K562 (cell line): Measurements from ENCODE around the gene RNU6-1. TPM values are rescaled to one million over a fixed set of nuclear protein-coding genes. Genes with fewer than 3 reads are reported as not detected.
A peak's percentile ranks its signal among the peaks of the same experiment; 100 is the strongest.

Experiments
- ATAC-seq: fragments of 200-7000 bp; cut with Tn5 transposase; 3 replicates; pipeline ENCODE4 v1.9.1; 2020; ENCODE audit warnings: moderate library complexity
- BruUV-seq: library from RNA; stranded (reverse); fragments of 400-500 nt; replicated peaks from 2 replicates; lab custom pipeline; 2021; lab: Mats Ljungman, UMichigan
- CTCF ChIA-PET: fragments of 300-600 bp; formaldehyde crosslinking; extraction: SDS; loops from one replicate; lab custom pipeline; 2021; ENCODE audit warnings: low intra/inter-chr PET ratio; lab: Yijun Ruan, JAX
- POLR2A ChIA-PET: fragments of 300-600, 350-650 bp; sonication (Branson Sonifier 250); formaldehyde crosslinking; extraction: SDS; loops from one replicate; lab custom pipeline; 2021; ENCODE audit warnings: antibody characterized with exemption, inconsistent platforms; lab: Yijun Ruan, JAX
- DNase-seq, 4 experiments: peaks; one replicate each; pipeline versions ENCODE4 v3.0.0 to v3.0.0-alpha.2; 2011 to 2018; ENCODE audit warnings: low spot score in 3 of 4, mixed read lengths in 3 of 4; ENCODE audit errors: extremely low read depth in 1 of 4
- FAIRE-seq: peaks from 2 replicates; lab custom pipeline; 2011; peaks lifted over from hg19 to GRCh38; lab: Jason Lieb, UNC
- H2AFZ ChIP-seq: 2 replicates; pipeline ENCODE4 v1.6.0; 2011; ENCODE audit warnings: low read depth, low read length, control low read depth, inconsistent platforms
- H3K27ac ChIP-seq: fragments of 200-600 bp; 3 replicates; pipeline ENCODE4 v1.8.0; 2011; ENCODE audit warnings: low read depth, mild to moderate bottlenecking, control low read depth, inconsistent platforms, low read length, moderate library complexity, mixed read lengths; ENCODE audit errors: extremely low read depth
- H3K27me3 ChIP-seq, 2 experiments: fragments of 300-600 bp in 1 of 2; 2 replicates in 1 of 2; 3 replicates in 1 of 2; pipeline versions ENCODE4 v1.6.0 to v1.8.0; 2011; ENCODE audit warnings: inconsistent platforms in 2 of 2, low read length in 2 of 2, mild to moderate bottlenecking in 1 of 2, mixed read lengths in 1 of 2, moderate library complexity in 1 of 2; ENCODE audit not compliant: control insufficient read depth in 2 of 2, insufficient read depth in 2 of 2
- H3K36me3 ChIP-seq: fragments of 300-600 bp; 3 replicates; pipeline ENCODE4 v1.8.0; 2011; ENCODE audit warnings: mild to moderate bottlenecking, low read length, inconsistent platforms; ENCODE audit not compliant: control insufficient read depth, insufficient read depth
- H3K4me1 ChIP-seq, 2 experiments: fragments of 200-600 bp in 1 of 2; replicated peaks in 1 of 2; 2 replicates in 1 of 2; 3 replicates in 1 of 2; pipeline versions ENCODE4 v1.5.1 to v1.8.0; 2011; ENCODE audit warnings: inconsistent platforms in 2 of 2, low read length in 2 of 2, mild to moderate bottlenecking in 1 of 2, mixed read lengths in 1 of 2, moderate library complexity in 1 of 2; ENCODE audit not compliant: control insufficient read depth in 2 of 2, insufficient read depth in 2 of 2
- H3K4me2 ChIP-seq: 2 replicates; pipeline ENCODE4 v1.6.1; 2011; ENCODE audit warnings: low read length, control low read depth, inconsistent platforms, mixed read lengths; ENCODE audit not compliant: insufficient read depth
- H3K4me3 ChIP-seq: fragments of 200-600 bp; sonication (generic), shearing (Covaris generic); 2 replicates; pipeline ENCODE4 v1.5.1; 2016; ENCODE audit warnings: control low read depth, inconsistent platforms
- H3K79me2 ChIP-seq: fragments of 200-600 bp; 3 replicates; pipeline ENCODE4 v1.8.0; 2011; ENCODE audit warnings: low read length, inconsistent platforms; ENCODE audit not compliant: control insufficient read depth, insufficient read depth
- H3K9ac ChIP-seq, 2 experiments: 2 replicates each; pipeline versions ENCODE4 v1.6.0 to v1.6.1; 2011; ENCODE audit warnings: low read depth in 2 of 2, low read length in 2 of 2, control low read depth in 1 of 2, inconsistent platforms in 1 of 2, mild to moderate bottlenecking in 1 of 2, mixed read lengths in 1 of 2; ENCODE audit not compliant: insufficient read depth in 1 of 2
- H3K9me1 ChIP-seq: one replicate; pipeline ENCODE4 v1.6.0; 2011; ENCODE audit warnings: inconsistent platforms, mild to moderate bottlenecking, low read length, moderate library complexity; ENCODE audit not compliant: control insufficient read depth, insufficient read depth
- H3K9me3 ChIP-seq: replicated peaks from 2 replicates; pipeline ENCODE4 v1.5.1; 2011; ENCODE audit warnings: low read depth, low read length, inconsistent platforms; ENCODE audit not compliant: control insufficient read depth, insufficient read depth
- H4K20me1 ChIP-seq: replicated peaks from 2 replicates; pipeline ENCODE4 v1.6.1; 2011; ENCODE audit warnings: low read length, inconsistent platforms, mixed read lengths; ENCODE audit not compliant: control insufficient read depth, insufficient read depth
- BCOR ChIP-seq: fragments of 450-650 bp; IDR thresholded peaks from 2 replicates; pipeline ENCODE4 v1.6.1; 2016
- CREB3L1 ChIP-seq: fragments of 450-650 bp; IDR thresholded peaks from 2 replicates; pipeline ENCODE4 v1.6.1; 2014; ENCODE audit warnings: low read depth, mild to moderate bottlenecking, moderate library complexity, borderline replicate concordance
- DPF2 ChIP-seq: fragments of 450-650 bp; IDR thresholded peaks from 2 replicates; pipeline ENCODE4 v1.6.1; 2016
- GTF2B ChIP-seq: IDR thresholded peaks from 2 replicates; pipeline ENCODE4 v1.6.1; 2011; ENCODE audit not compliant: insufficient read length; ENCODE audit errors: extremely low read depth
- RBM25 ChIP-seq: fragments of 200-400 bp; formaldehyde crosslinking; IDR thresholded peaks from 2 replicates; pipeline ENCODE4 v1.6.1; 2018; ENCODE audit warnings: low read length, low read depth, moderate library complexity; ENCODE audit not compliant: severe bottlenecking
- RUNX1 ChIP-seq: sonication (generic); IDR thresholded peaks from 2 replicates; pipeline ENCODE4 v1.6.1; 2016; ENCODE audit warnings: antibody characterized with exemption, low read depth
- ZFPM2 ChIP-seq: fragments of 250-450 bp; sonication (Bioruptor Pico); IDR thresholded peaks from 2 replicates; pipeline ENCODE4 v1.5.1; 2022; ENCODE audit warnings: mild to moderate bottlenecking
- ZNF146 ChIP-seq: IDR thresholded peaks from one replicate; pipeline ENCODE4 v1.6.1; 2018; ENCODE audit warnings: missing compliant biosample characterization; ENCODE audit not compliant: unreplicated experiment
- ZNF175 ChIP-seq: fragments of 200-800 bp; sonication (Bioruptor generic); IDR thresholded peaks from 2 replicates; pipeline ENCODE4 v1.6.1; 2016; ENCODE audit warnings: low read depth, mild to moderate bottlenecking, missing genetic modification characterization, missing compliant biosample characterization
- WGBS: fragments of 100-300 bp; shearing (Covaris generic); methylation state at CpG from one replicate; pipeline ENCODE4 v1.1.6; 2016; ENCODE audit warnings: low coverage, mixed read lengths; ENCODE audit not compliant: insufficient coverage; ENCODE audit errors: missing lambda C conversion rate; 5-methylcytosine and 5-hydroxymethylcytosine counted together
- in situ Hi-C: fragments of 300-500 bp; cut with MboI; formaldehyde crosslinking; loops from 4 replicates; pipeline ENCODE4 v1.15.0; 2018; ENCODE audit warnings: inconsistent platforms, mixed read lengths
- intact Hi-C: fragments of 100-400 bp; cut with micrococcal nuclease; formaldehyde crosslinking; loops from 2 replicates; pipeline ENCODE4 v1.14.2; 2022
- polyA plus RNA-seq, 8 experiments: library from polyadenylated mRNA; depleted of rRNA in 4 of 8; stranded (reverse) in 5 of 8; unstranded in 3 of 8; fragments of >200 nt; fragmentation: Nextera tagmentation in 2 of 8; fragmentation: Illumina TruSeq in 1 of 8; extraction: Ambion mirVana in 2 of 8; extraction: Trizol in 1 of 8; gene quantifications; 2 replicates each; pipeline versions ENCODE4 v1.2.1 to v1.2.3, GENCODE V29; 2011 to 2014; ENCODE audit warnings: inconsistent platforms in 1 of 8, missing spikeins in 1 of 8
- total RNA-seq, 7 experiments: library from RNA; depleted of rRNA in 6 of 7; stranded (reverse); fragments of >200 nt in 6 of 7; fragmentation: Illumina TruSeq in 2 of 7; extraction: Trizol in 2 of 7; gene quantifications; 2 replicates each; pipeline versions ENCODE4 v1.2.1 to v1.2.3, GENCODE V29; 2011 to 2021; ENCODE audit warnings: low replicate concordance in 1 of 7

The RNU6-1 gene
- total and polyA plus RNA-seq, 9 of the 15 experiments (the other 6 are each of a cell fraction or from before 2014, with no cell fraction given), result not detected

GRCh38 chr15:67850336-67850735, 10.5 kb upstream of the RNU6-1 start (continued):
- TF ChIP-seq ZFPM2 (CRISPR knock-in tag), result no peak
- no peak for TF ChIP-seq ZNF175
- no peak for TF ChIP-seq CREB3L1
- TF ChIP-seq DPF2, result no peak
- TF ChIP-seq GTF2B, result no peak
- no peak for TF ChIP-seq RBM25

DNA sequence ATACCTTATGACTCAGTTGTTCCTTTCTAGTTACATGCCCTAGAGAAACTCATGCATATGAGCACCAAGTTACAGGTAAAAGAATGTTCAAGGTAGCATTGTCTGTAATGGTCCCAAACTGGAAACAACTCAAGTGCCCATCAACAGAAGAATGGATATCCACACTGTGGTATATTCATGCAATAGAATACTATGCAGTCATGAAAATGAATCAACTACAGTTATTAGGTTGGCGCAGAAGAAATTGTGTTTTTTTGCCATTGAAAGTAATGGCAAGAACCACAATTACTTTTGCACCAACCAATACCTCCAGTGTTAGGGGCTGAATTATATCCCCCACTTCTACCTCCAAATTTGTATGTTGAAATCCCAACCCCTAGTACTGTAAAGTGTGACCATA, 9.7 kb upstream of the RNU6-1 start:
- H3K9me3 ChIP-seq, result no peaks in the 10 kb centered on the region
- ChIA-PET CTCF (no interaction called here), POLR2A (no interaction called here)
- no peak overlapping the region for H3K9ac ChIP-seq
- TF ChIP-seq ZNF146 (CRISPR knock-in tag) (peak; percentile 67), BCOR (peak; percentile 54; the same call in 1 of the 2 replicates), RUNX1 (no peak), RBM25 (peak; percentile 53)
- in situ Hi-C loops, result no loop called here
- intact Hi-C loops, result no loop called here
- no peaks in the 10 kb centered on the region for H3K79me2 ChIP-seq
- H3K4me3 ChIP-seq, result no peak overlapping the region
- H3K4me1 ChIP-seq, result peaks cover 10 to 12% of the 10 kb centered on the region in 2 experiments; a peak in 4 of 5 replicates
- no peak overlapping the region for H3K27ac ChIP-seq
- no peak for ATAC-seq
- no peak overlapping the region for H2AFZ ChIP-seq
- 92% methylated on average over 1 of the region's 1 CpG for WGBS
- no TSS peak for BruUV-seq
- no peak for DNase-seq
- no peaks in the 10 kb centered on the region for H3K27me3 ChIP-seq
- no peak overlapping the region for H3K4me2 ChIP-seq
- no peaks in the 10 kb centered on the region for H3K9me1 ChIP-seq
- FAIRE-seq, result no peak
- no peaks in the 10 kb centered on the region for H4K20me1 ChIP-seq
- no peaks in the 10 kb centered on the region for H3K36me3 ChIP-seq
